GM12878 (cell line): ENCODE results near the gene TARS3. TPM values are rescaled to one million over a fixed set of nuclear protein-coding genes. Genes with fewer than 3 reads are reported as not detected.

Experiments used
- ATAC-seq: fragments of 200-7000 bp; cut with Tn5 transposase; 3 replicates; pipeline ENCODE4 v1.9.1; 2020; ENCODE audit warnings: mild to moderate bottlenecking, moderate library complexity
- BruUV-seq: library from RNA; stranded (reverse); fragments of 400-500 nt; replicated peaks from 2 replicates; lab custom pipeline; 2021; lab: Mats Ljungman, UMichigan
- CTCF ChIA-PET: fragments of 300-600 bp; sonication (Branson Sonifier 250); formaldehyde crosslinking; extraction: SDS; loops from one replicate; lab custom pipeline; 2021; ENCODE audit warnings: inconsistent platforms; lab: Yijun Ruan, JAX
- POLR2A ChIA-PET: fragments of 350-600 bp; formaldehyde crosslinking; extraction: SDS; loops from one replicate; lab custom pipeline; 2021; ENCODE audit warnings: inconsistent platforms; lab: Charles Lee
- RAD21 ChIA-PET: fragments of 300-600 bp; sonication (Branson Sonifier 250); formaldehyde crosslinking; loops from one replicate; lab custom pipeline; 2023; ENCODE audit warnings: antibody characterized with exemption; ENCODE audit not compliant: unreplicated experiment; lab: Charles Lee
- SMC1A ChIA-PET: fragments of 300-600 bp; sonication (Branson Sonifier 250); formaldehyde crosslinking; loops from one replicate; lab custom pipeline; 2023; ENCODE audit not compliant: unreplicated experiment, uncharacterized antibody; lab: Charles Lee
- DNase-seq: peaks from one replicate; pipeline ENCODE4 v3.0.0-alpha.2; 2011; ENCODE audit warnings: low read depth, low spot score
- FAIRE-seq: peaks from 3 replicates; lab custom pipeline; 2011; peaks lifted over from hg19 to GRCh38; lab: Jason Lieb, UNC
- H2AFZ ChIP-seq: 2 replicates; pipeline ENCODE4 v1.6.0; 2011; ENCODE audit warnings: low read depth, low read length, control low read depth; ENCODE audit not compliant: control insufficient read depth
- H3K27ac ChIP-seq: 2 replicates; pipeline ENCODE4 v1.5.1; 2011; ENCODE audit warnings: control low read depth; ENCODE audit not compliant: control insufficient read depth, insufficient read depth
- H3K27me3 ChIP-seq, 2 experiments: replicated peaks in 1 of 2; 2 replicates each; pipeline versions ENCODE4 v1.6.0 to v1.6.1; 2011; ENCODE audit warnings: low read length in 1 of 2; ENCODE audit not compliant: control insufficient read depth in 2 of 2, insufficient read depth in 2 of 2
- H3K36me3 ChIP-seq, 2 experiments: 2 replicates each; pipeline ENCODE4 v1.5.1; 2011; ENCODE audit warnings: low read length in 1 of 2; ENCODE audit not compliant: control insufficient read depth in 2 of 2, insufficient read depth in 2 of 2
- H3K4me1 ChIP-seq: 2 replicates; pipeline ENCODE4 v1.6.1; 2011; ENCODE audit warnings: mild to moderate bottlenecking, low read length, moderate library complexity, mixed read lengths; ENCODE audit not compliant: control insufficient read depth, insufficient read depth
- H3K4me2 ChIP-seq: 2 replicates; pipeline ENCODE4 v1.6.0; 2011; ENCODE audit warnings: control low read depth; ENCODE audit not compliant: control insufficient read depth, insufficient read depth
- H3K4me3 ChIP-seq: fragments of 200-600 bp; sonication (generic); 2 replicates; pipeline ENCODE4 v1.5.1; 2016
- H3K79me2 ChIP-seq: 2 replicates; pipeline ENCODE4 v1.6.0; 2011; ENCODE audit warnings: low read length; ENCODE audit not compliant: control insufficient read depth, insufficient read depth
- H3K9ac ChIP-seq: 2 replicates; pipeline ENCODE4 v1.8.0; 2011; ENCODE audit warnings: low read length, control low read depth, mixed read lengths; ENCODE audit not compliant: control insufficient read depth, insufficient read depth
- H3K9me3 ChIP-seq: replicated peaks from 3 replicates; pipeline ENCODE4 v1.5.1; 2011; ENCODE audit warnings: mild to moderate bottlenecking, low read length; ENCODE audit not compliant: control insufficient read depth, insufficient read depth
- H4K20me1 ChIP-seq: 2 replicates; pipeline ENCODE4 v1.6.0; 2011; ENCODE audit not compliant: control insufficient read depth, insufficient read depth
- CHD4 ChIP-seq: fragments of 200-600 bp; sonication (generic); IDR thresholded peaks from 2 replicates; pipeline ENCODE4 v1.6.1; 2016; ENCODE audit warnings: mild to moderate bottlenecking
- ESRRA ChIP-seq: IDR thresholded peaks from 2 replicates; pipeline ENCODE4 v1.6.1; 2012; ENCODE audit warnings: mild to moderate bottlenecking, low read length, improper control_type of control experiment
- FOXK2 ChIP-seq: fragments of 450-650 bp; IDR thresholded peaks from 2 replicates; pipeline ENCODE4 v1.6.1; 2017; ENCODE audit warnings: mild to moderate bottlenecking, moderate library complexity
- FOXM1 ChIP-seq: IDR thresholded peaks from 2 replicates; pipeline ENCODE4 v1.6.1; 2012; ENCODE audit warnings: low read depth, mild to moderate bottlenecking, inconsistent platforms, low read length, moderate library complexity
- IKZF2 ChIP-seq, 2 experiments: fragments of 450-650 bp; IDR thresholded peaks; 2 replicates each; pipeline ENCODE4 v1.6.1; 2017; ENCODE audit warnings: mild to moderate bottlenecking in 2 of 2, moderate library complexity in 2 of 2
- IRF5 ChIP-seq: fragments of 450-650 bp; IDR thresholded peaks from 2 replicates; pipeline ENCODE4 v1.6.1; 2017; ENCODE audit warnings: borderline replicate concordance
- KDM1A ChIP-seq: fragments of 200-600 bp; sonication (generic); IDR thresholded peaks from 2 replicates; pipeline ENCODE4 v1.6.1; 2016; ENCODE audit warnings: borderline replicate concordance
- MYC ChIP-seq: IDR thresholded peaks from 2 replicates; pipeline ENCODE4 v1.6.1; 2011; ENCODE audit warnings: mild to moderate bottlenecking, low read length, moderate library complexity, inconsistent platforms; ENCODE audit not compliant: insufficient read depth, insufficient replicate concordance, insufficient read length, severe bottlenecking
- PKNOX1 ChIP-seq: fragments of 450-650 bp; IDR thresholded peaks from 2 replicates; pipeline ENCODE4 v1.6.1; 2016; ENCODE audit warnings: mild to moderate bottlenecking
- PML ChIP-seq: IDR thresholded peaks from 2 replicates; pipeline ENCODE4 v1.6.1; 2012; ENCODE audit warnings: low read length, inconsistent platforms
- REST ChIP-seq: IDR thresholded peaks from 2 replicates; pipeline ENCODE4 v1.6.1; 2012; ENCODE audit warnings: mild to moderate bottlenecking, low read depth, low read length
- SMARCA5 ChIP-seq: fragments of 450-650 bp; IDR thresholded peaks from 2 replicates; pipeline ENCODE4 v1.6.1; 2017; ENCODE audit warnings: mild to moderate bottlenecking
- SPI1 ChIP-seq: IDR thresholded peaks from 2 replicates; pipeline ENCODE4 v1.6.1; 2011; ENCODE audit warnings: low read depth, mild to moderate bottlenecking, low read length, moderate library complexity, borderline replicate concordance; ENCODE audit not compliant: insufficient read depth
- TCF3 ChIP-seq: IDR thresholded peaks from 2 replicates; pipeline ENCODE4 v1.6.1; 2012; ENCODE audit warnings: low read depth, mild to moderate bottlenecking, low read length, borderline replicate concordance; ENCODE audit not compliant: insufficient read depth
- ZZZ3 ChIP-seq: IDR thresholded peaks from 2 replicates; pipeline ENCODE4 v1.6.1; 2011; ENCODE audit warnings: low read depth; ENCODE audit not compliant: control insufficient read depth, insufficient read length
- WGBS: methylation state at CpG from one replicate; pipeline ENCODE4 v1.1.6; 2016; ENCODE audit warnings: low lambda C conversion rate; ENCODE audit not compliant: insufficient replicate concordance, insufficient coverage; ENCODE audit errors: missing lambda C conversion rate; 5-methylcytosine and 5-hydroxymethylcytosine counted together
- in situ Hi-C: fragments of 300-500 bp; cut with MboI; formaldehyde crosslinking; loops from 9 replicates; pipeline ENCODE4 v1.14.3; 2018; ENCODE audit warnings: mixed read lengths
- intact Hi-C: fragments of 100-400 bp; cut with micrococcal nuclease; formaldehyde crosslinking; loops from one replicate; pipeline ENCODE4 v1.14.2; 2022; ENCODE audit not compliant: unreplicated experiment
- polyA plus RNA-seq, 11 experiments: library from polyadenylated mRNA; depleted of rRNA in 4 of 11; unstranded in 6 of 11; stranded (reverse) in 5 of 11; fragments of >200 nt; fragmentation: Nextera tagmentation in 4 of 11; fragmentation: Illumina TruSeq in 1 of 11; extraction: Ambion mirVana in 4 of 11; extraction: Trizol in 1 of 11; gene quantifications; 1 replicate in 1 of 11; 2 replicates in 10 of 11; pipeline versions ENCODE4 v1.2.1 to v1.2.3, GENCODE V29; 2011 to 2016; ENCODE audit warnings: inconsistent platforms in 2 of 11, missing spikeins in 2 of 11, low read depth in 1 of 11
- total RNA-seq, 4 experiments: library from RNA; depleted of rRNA in 3 of 4; stranded (reverse); fragments of >200 nt in 3 of 4; fragmentation: Illumina TruSeq in 1 of 4; extraction: Trizol in 1 of 4; gene quantifications; 2 replicates each; pipeline versions ENCODE4 v1.2.1 to v1.2.3, GENCODE V29; 2013 to 2021

Gene TARS3
- total and polyA plus RNA-seq, 10 of the 15 experiments (the other 5 are each of a cell fraction or from before 2014, with no cell fraction given): 1.4 to 7.8 (median 5.3) TPM

- TF ChIP-seq SPI1 (no peak), FOXK2 (no peak), CHD4 (no peak), IRF5 (no peak), ESRRA (no peak)
These were observed 105.2 kb downstream of the TARS3 start (continued) for GRCh38 chr15:101618851-101619614.

- Histone ChIP-seq H3K4me1 (peaks cover 15% of the 10 kb centered on the region), H3K27me3 (no peaks in the 10 kb centered on the region), H3K9me3 (peaks cover 4% of the 10 kb centered on the region; the same call in 1 of the 3 replicates), H3K79me2 (no peaks in the 10 kb centered on the region), H3K4me3 (no peak overlapping the region), H2AFZ (no peak overlapping the region), H3K4me2 (no peak overlapping the region), H4K20me1 (no peaks in the 10 kb centered on the region), H3K27ac (no peak overlapping the region), H3K9ac (no peak overlapping the region), H3K36me3 (peaks cover 0 to 2% of the 10 kb centered on the region in 2 experiments; a peak in 1 of 4 replicates)
- ChIA-PET CTCF (interaction anchor here (0.7 kb wide), 1 partner anchor 36 kb away, joined by 3 read pairs; no protein-coding TSS in a partner anchor), RAD21 (no interaction called here), SMC1A (no interaction called here), POLR2A (no interaction called here)
- DNase-seq: no peak
- BruUV-seq: no TSS peak
- WGBS: 84% methylated on average over 10 of the region's 10 CpGs
- intact Hi-C loops (no loop called here), in situ Hi-C loops (no loop called here)
- FAIRE-seq: no peak
- no peak for ATAC-seq
- TF ChIP-seq REST: no peak
- no peak for TF ChIP-seq KDM1A
- TF ChIP-seq SMARCA5: no peak
- TF ChIP-seq ZZZ3: no peak
- TF ChIP-seq PKNOX1: no peak
- TF ChIP-seq PML: no peak
- no peak for TF ChIP-seq FOXM1
- no peak for TF ChIP-seq IKZF2 (IDR thresholded peaks at IDR 0.05)
- no peak for TF ChIP-seq TCF3
- no peak for TF ChIP-seq MYC
These were observed 106.2 kb downstream of the TARS3 start for GRCh38 chr15:101618076-101618475.
